Mammary epithelial cell (primary cell): ENCODE data around the gene GPS1.

Experiments used
- CTCF ChIP-seq, 2 donors: IDR thresholded peaks in 1 of 2; conservative IDR thresholded peaks in 1 of 2; 2 replicates each; pipeline ENCODE4 v1.5.1; 2011 to 2012; ENCODE audit warnings: inconsistent platforms in 2 of 2, low read length in 2 of 2, mild to moderate bottlenecking in 2 of 2, control low read depth in 1 of 2, low read depth in 1 of 2; ENCODE audit not compliant: insufficient read depth in 1 of 2; ENCODE audit errors: extremely low read depth in 1 of 2
- EZH2 ChIP-seq: IDR thresholded peaks from 2 replicates; pipeline ENCODE4 v1.6.1; 2012; ENCODE audit warnings: low read length, inconsistent platforms, borderline replicate concordance

- no peak for TF ChIP-seq CTCF (conservative IDR thresholded peaks at IDR 0.05 in 1 of 2, IDR thresholded peaks at IDR 0.05 in 1 of 2; ENCODE audit: extremely low read depth in 1 of 2, insufficient read depth in 1 of 2, low read depth in 1 of 2, low read length in 2 of 2)
- TF ChIP-seq EZH2, result no peak
Observed at GRCh38 chr17:82015311-82015971, 36.3 kb upstream of the GPS1 start.
